Cardiac fibroblast (primary cell): ENCODE results near the gene PRKCH.

Source experiments
- DNase-seq, 2 donors: peaks; one replicate each; pipeline versions ENCODE4 v3.0.0 to v3.0.0-alpha.2; 2010; ENCODE audit warnings: low read depth in 2 of 2
- H3K4me3 ChIP-seq, 2 donors: replicated peaks in 1 of 2; 1 replicate in 1 of 2; 2 replicates in 1 of 2; pipeline ENCODE4 v1.5.1; 2011; ENCODE audit warnings: low read depth in 2 of 2, low read length in 2 of 2, mild to moderate bottlenecking in 2 of 2, moderate library complexity in 1 of 2
- TF ChIP-seq, protein P1 (sequence below): IDR thresholded peaks from one replicate; pipeline ENCODE4 v1.5.1; 2011; ENCODE audit warnings: low read depth, mild to moderate bottlenecking, low read length, inconsistent platforms

The PRKCH gene

DNA sequence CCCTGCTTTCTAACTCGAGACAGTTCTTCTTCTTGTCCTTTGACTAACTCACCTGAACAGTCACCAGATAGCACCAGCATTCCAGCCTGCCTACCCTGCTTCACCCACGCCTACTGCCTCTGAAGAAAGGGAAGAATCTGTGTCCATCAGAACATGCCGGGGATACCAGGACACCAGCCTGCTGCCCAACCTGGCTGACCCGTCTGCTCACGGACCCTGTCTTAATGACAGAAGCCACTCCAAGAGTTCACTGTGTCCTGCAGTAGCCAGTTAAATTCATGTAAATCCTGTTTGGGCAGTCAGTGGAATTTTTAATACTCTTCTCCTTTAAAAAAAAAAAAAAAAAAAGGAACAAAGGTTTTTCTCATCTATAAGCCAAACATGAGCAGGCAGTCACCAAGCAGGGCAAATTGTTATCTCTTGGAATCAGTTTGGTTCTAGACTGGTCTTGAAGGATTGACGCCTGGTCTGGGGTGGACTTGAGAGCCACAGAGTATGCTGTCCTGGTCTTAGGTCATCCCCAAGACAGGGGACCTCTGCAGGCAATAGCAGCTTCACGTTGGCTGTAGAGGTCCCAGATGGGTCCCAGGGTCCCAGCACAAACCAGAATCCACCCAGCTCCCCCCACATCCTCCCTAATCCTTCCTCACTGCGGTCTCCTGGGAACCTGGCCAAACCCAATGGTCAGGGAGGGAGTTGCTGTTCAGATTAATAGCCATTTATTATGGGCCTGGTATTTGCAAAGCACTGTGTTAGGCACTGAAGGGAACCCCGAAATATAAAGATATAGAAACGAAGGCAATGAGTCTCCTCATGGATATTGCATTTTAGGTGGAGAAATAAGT is 192.8 kb downstream of the PRKCH start:
- no peak overlapping the region for H3K4me3 ChIP-seq
- peak in 1 of 2 donors; percentile 64 for DNase-seq
- TF ChIP-seq, protein P1, sequence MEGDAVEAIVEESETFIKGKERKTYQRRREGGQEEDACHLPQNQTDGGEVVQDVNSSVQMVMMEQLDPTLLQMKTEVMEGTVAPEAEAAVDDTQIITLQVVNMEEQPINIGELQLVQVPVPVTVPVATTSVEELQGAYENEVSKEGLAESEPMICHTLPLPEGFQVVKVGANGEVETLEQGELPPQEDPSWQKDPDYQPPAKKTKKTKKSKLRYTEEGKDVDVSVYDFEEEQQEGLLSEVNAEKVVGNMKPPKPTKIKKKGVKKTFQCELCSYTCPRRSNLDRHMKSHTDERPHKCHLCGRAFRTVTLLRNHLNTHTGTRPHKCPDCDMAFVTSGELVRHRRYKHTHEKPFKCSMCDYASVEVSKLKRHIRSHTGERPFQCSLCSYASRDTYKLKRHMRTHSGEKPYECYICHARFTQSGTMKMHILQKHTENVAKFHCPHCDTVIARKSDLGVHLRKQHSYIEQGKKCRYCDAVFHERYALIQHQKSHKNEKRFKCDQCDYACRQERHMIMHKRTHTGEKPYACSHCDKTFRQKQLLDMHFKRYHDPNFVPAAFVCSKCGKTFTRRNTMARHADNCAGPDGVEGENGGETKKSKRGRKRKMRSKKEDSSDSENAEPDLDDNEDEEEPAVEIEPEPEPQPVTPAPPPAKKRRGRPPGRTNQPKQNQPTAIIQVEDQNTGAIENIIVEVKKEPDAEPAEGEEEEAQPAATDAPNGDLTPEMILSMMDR: no peak

DNA sequence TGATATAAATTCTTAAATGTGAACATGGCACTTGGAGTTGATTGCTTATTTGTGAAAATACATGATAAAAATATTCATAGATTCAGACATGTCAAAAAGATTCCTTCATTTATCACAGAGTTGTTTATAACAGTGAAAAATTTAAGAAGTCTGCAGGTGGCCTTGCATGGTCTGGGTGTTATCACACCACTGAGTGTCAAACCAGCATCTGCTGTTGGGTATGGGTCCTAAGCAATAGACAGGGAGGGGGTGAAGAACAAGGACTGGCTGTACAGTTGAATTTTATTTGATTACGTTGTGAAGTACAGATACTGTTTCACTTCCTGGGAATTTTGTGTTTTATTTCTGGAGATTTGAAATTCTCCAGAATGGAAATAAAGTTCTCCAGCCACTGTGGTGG is 193.5 kb downstream of the PRKCH start:
- no peak overlapping the region for H3K4me3 ChIP-seq

DNA sequence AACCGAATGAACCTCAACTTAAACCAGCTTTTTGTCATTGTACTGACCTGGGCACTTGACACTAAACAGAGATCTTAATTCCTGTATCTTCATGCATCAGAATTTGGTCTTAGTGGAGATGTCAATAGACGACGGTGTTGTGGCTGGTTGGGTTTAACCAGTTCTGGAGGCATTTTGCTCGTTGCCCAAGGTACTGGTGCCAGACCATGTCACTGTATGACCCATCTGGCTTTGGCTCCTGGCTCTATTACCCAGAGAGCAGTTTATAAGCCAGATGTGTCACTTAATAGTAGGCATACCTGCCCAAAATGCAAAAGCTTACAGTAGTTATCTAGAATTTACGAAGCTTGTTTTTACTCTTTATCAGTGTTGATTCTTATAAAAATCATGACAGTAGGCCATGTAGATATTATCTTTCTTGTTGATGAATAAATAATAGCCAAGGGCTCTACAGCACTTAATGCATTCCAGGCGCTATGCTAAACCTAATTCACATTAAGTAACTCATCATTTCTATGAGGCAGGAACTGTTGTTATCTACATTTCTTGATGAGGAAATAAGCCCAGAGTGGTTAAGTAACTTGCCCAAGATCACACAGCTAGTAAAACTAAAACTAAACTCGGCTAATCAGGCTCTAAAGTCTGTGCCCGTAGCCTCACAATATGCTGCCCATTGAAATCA is 194.2 kb downstream of the PRKCH start:
- TF ChIP-seq, protein P1: no peak
- no peak overlapping the region for H3K4me3 ChIP-seq
- no peak for DNase-seq

More for the DNA sequence above, 193.5 kb downstream of the PRKCH start:
- no peak for DNase-seq
- TF ChIP-seq, protein P1: no peak

DNA sequence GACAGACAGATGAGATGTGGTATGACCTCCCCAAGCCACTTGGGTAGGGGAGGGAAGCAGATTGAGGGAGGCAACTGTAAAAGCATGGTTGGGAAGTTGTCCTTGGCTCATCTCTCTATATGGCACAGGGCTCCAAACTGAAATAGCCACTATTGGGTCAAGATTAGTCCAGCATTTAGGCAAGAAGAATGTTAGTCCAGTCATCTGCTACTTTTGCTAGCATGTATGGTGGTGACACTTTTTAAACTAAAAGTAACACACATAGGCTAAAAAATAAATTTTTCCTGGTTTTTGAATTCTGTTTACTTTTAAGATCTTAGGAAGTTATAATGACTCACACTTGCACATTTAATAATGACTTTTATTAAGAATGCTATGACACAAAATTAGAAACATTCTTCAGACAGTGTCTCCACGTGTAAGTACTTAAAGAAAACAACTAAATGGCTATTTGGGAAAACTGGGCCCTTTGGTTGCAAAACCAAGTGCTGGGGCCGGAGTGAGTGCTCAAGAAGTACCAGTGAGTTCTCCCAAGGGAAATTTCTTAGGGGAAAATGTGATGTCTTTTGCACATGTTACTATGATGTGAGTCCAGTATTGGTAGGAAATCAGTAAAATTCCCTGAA is 194.9 kb downstream of the PRKCH start:
- no peak overlapping the region for H3K4me3 ChIP-seq
- peak; percentile 61 to 66 for DNase-seq
- TF ChIP-seq, protein P1: no peak

DNA sequence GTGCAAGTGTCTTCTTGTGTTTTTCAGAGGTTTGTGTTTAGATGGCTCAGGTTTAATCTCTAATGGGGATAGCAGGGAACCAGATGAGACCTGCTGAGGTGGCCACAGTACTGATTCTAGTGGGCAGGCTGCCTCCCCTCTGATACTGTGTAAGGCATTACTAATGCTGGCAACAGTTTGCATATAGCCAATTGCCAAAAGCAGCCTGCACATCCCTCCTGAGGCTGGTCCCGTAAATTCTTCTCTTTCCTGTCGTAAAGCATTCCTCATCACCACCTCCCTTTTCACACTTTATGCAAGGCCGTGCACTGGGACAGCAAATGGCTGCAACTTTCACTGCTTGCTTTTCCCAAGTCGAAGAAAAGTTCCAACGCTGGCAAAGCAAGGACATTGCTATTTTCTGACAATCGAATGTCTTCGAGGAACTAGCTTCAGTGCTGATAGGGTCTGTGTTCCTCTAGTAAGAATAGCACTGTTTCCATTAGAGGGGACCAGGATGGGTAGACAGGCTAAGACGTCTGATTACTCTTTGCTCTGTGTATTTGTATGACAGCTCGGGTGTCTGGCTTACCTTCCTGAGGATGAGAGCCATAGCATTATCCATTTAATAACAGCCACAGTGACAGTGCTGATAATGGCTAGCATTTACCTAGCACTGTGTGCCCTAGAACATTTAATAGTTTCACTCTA is 195.7 kb downstream of the PRKCH start:
- TF ChIP-seq, protein P1: no peak
- H3K4me3 ChIP-seq: no peak overlapping the region
- peak; percentile 74 to 84 for DNase-seq

DNA sequence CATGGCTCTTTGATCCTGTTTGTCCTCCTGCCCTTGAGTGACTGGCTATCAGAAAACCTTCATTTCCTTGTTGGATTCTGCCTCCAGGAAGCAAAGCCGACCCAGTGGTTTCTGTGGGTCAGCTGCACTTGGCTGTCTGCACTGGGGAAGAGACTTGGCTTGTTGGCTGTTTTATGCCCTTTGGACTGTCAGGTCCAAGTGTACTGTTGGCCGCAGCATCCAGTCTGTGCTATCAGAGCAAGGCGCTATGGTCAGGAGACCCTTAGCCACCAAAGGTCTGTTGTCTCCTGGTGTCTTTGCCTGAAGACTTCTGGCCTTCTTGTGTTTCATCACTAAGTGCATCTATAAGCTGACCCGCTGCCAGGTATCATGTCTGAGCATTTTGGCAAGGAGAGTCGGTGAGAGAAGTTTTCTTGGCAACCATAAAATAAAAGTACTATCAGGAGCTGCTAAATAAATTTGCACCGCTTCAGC is 196.6 kb downstream of the PRKCH start:
- no peak overlapping the region for H3K4me3 ChIP-seq
- TF ChIP-seq, protein P1: no peak
- DNase-seq: peak in 1 of 2 donors; percentile 55
